Activated T-cell treated with anti-CD3 and anti-CD28 coated beads for 24 hours (primary cell): ENCODE results near the gene MRPL55.

Experiments
- DNase-seq: peaks from one replicate; pipeline ENCODE4 v3.0.0-alpha.2; 2020; ENCODE audit warnings: low read depth

Gene MRPL55

DNA sequence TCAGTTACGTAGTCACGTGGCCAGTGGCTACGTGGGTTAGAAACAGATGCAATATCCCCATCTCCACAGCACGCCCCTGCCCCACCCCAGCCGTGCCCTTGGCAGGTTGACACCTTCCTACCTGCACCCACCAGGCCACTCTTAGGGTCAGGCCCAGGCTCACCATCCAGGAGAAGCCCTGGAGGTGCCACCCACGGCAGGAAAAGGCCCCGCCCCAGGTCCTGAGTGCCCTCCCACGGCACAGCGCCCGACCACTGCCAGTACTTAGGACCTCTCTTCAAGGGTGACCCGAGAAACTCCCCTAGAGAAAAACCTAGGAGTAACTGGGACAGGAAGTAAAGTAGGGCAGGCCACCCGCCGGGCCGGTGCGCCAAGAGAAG, 7.5 kb downstream of the MRPL55 start:
- no peak for DNase-seq

DNA sequence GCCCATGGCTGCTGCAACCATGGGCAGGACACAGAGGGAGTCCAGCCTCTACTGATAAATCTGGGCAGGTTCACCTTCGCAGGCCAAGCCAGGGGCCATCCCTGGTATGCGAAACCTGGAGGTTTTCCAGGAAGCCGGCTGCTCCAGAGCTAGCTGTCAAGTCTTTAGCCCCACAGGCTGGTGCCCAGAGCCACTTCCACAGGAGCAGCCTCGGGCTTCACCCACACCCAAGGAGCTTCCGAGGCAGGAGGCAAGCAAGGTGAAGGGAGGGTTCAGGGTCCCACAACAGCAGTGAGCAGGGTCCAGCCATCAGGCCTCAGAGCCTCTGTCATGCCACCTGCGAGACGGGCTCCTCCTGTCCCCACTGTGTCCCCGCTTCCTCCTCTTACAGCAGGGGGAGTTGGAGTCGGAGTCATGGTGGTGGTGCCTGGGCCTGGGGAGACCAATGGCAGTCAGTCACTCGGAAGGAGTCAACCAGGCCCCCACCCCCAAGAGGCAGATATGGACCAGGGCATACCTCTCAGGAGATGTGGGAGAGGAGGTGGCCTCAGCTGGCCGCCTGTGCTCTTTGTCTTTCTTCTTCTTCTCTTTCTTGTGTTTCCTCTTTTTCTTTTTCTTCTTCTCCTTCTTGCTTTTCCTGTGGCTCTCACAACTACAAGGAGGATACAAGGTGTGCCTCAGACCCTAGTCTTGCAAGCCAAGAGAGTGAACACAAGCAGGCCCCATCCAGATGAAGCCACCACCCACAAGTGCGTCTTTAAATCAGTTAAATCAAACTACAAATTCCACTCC, 8.1 kb downstream of the MRPL55 start:
- no peak for DNase-seq

DNA sequence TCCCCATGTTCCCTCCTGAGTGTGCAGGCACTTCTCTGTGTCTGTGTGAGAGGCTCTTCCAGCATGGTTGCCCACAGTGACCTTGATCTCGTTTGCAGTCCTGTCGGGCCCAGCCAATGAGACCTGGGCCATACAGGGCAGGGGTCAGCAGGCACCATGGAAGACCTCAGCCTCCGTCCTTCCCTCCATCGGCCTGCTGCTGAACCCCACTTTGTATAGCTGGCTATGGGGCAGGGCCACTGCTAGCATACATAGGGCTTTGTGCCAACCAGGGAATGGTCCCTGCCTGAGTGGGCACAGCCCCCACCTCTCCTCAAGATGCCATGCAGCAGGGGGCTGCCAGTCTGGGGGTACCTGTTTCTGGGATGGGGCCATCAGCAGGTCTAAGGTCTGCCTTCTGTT, 9.8 kb downstream of the MRPL55 start:
- no peak for DNase-seq

DNA sequence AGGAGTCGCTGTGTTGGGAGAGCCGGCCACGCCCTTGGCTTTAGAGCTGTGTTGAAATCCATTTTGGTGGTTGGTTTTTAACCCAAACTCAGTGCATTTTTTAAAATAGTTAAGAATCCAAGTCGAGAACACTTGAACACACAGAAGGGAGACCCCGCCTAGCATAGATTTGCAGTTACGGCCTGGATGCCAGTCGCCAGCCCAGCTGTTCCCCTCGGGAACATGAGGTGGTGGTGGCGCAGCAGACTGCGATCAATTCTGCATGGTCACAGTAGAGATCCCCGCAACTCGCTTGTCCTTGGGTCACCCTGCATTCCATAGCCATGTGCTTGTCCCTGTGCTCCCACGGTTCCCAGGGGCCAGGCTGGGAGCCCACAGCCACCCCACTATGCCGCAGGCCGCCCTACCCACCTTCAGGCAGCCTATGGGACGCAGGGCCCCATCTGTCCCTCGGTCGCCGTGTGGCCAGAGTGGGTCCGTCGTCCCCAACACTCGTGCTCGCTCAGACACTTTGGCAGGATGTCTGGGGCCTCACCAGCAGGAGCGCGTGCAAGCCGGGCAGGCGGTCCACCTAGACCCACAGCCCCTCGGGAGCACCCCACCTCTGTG, 10.7 kb downstream of the MRPL55 start:
- DNase-seq: no peak

DNA sequence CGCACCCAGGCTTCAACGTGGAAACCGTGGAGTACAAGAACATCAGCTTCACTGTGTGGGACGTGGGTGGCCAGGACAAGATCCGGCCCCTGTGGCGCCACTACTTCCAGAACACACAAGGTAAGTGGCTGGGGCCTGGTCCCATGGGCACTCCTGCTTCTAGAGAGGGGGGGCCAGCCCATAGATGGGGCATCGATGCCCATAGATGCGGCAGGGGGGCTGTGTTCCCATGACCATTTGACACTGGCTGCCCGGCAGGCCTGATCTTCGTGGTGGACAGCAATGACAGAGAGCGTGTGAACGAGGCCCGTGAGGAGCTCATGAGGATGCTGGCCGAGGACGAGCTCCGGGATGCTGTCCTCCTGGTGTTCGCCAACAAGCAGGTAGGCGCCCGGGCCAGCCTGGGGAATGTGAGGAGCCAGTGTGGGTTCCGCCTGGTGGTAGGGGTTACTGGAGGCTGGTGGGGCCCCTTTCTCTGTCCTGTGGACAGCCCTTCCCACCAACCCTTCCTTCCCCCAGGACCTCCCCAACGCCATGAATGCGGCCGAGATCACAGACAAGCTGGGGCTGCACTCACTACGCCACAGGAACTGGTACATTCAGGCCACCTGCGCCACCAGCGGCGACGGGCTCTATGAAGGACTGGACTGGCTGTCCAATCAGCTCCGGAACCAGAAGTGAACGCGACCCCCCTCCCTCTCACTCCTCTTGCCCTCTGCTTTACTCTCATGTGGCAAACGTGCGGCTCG, 11.6 kb downstream of the MRPL55 start:
- no peak for DNase-seq

DNA sequence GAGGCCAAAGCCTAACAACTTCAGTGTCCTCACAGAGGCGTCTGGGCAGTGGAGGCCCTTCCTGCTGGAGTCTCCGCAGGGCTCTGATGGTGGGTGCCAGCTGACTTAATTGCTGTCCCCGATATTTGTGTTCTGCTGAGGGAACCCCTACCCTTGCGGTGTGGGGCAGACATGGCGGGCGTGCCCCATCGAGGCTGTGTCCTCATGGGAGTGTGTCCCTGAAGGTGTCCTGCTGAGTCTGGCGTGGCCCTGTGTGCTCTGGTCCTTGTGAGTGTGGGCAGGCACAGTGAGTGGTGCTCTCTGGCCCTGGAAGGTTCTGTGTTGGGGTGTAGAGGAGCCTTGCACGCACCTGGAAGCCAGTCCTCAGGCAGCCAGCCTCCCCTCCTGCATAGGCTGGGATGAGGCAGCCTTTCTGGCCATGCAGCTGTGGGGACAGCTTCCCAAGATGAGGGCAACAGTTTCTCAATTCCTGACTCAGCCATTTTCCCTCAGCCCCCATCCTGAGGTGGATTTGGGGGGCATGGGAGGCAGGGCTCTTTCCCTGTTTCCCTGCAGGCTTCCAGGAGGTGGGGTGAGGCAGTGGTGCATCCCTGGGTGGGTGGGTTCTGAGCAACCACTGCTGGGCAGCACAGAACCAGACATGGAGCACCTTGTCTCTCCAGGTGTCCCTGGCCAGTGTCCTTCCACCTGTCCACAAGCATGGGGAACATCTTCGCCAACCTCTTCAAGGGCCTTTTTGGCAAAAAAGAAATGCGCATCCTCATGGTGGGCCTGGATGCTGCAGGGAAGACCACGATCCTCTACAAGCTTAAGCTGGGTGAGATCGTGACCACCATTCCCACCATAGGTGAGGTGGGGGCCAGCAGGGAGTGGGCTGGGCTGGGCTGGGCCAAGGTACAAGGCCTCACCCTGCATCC, 12.4 kb downstream of the MRPL55 start:
- DNase-seq: no peak

DNA sequence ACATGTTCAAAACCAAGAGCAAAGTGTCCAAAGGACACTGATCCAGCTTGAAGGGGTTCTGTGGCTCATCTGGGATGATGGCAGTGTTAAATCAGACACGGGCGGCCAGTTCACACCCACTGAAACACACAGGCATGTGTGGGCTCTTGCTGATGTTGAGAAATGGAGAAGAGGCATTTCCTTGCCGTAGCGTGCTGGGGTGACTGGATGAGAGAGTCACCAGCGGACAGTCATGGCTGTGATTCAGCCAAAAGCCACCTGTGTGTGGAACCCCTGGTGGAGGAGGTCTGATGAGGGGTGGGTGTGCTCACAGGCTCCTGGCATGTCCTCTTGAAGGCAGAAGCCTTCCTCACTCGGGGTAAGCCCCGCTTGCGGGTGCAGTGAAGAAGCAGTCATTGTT, 13.2 kb downstream of the MRPL55 start:
- DNase-seq: no peak

DNA sequence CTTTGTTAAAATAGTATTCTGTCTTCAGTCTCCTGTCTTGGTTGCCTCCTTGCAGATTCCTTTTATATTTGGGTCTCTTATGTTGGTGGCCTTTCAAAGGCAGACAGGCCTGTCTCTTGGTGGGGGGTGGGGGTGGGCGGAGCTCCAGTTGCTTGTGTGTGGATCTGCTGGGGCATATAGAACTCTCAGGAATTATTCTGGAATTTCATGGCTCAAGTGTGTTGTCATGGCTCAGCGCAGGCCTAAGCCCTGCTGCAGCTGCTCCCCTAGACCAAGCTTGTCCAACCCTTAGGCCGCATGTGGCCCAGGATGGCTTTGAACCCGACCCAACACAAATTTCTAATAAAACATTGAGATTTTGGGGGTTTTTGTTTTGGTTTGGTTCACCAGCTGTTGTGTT, 13.9 kb downstream of the MRPL55 start:
- DNase-seq: no peak

DNA sequence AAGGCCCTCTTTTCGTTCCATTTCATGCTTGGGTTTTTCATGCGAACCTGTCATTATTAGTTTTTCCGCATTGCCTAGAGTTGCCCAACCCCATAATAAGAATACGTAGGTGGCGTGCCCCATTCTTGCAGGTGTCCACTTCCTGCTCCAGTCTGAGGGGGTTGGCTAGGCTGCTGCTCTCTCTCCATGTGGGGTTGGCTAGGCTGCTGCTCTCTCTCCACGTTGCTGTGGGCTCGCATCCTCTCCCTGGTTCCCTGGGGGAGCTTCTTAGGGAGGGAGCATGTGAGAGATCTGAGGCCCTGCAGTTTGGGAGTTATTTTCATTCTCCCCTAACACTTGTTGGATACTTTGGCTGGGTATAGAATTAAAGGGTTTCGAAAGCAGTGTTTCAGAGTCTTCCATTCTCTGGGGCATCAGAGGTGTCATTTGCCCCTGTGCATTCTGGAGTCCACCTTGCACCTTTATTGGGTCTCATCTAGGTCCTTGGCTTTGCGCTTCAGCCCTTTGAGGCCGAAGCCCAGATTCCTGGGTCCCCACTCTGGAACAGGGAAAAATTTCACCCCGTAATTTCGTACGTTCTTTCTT, 14.6 kb downstream of the MRPL55 start:
- DNase-seq: no peak

DNA sequence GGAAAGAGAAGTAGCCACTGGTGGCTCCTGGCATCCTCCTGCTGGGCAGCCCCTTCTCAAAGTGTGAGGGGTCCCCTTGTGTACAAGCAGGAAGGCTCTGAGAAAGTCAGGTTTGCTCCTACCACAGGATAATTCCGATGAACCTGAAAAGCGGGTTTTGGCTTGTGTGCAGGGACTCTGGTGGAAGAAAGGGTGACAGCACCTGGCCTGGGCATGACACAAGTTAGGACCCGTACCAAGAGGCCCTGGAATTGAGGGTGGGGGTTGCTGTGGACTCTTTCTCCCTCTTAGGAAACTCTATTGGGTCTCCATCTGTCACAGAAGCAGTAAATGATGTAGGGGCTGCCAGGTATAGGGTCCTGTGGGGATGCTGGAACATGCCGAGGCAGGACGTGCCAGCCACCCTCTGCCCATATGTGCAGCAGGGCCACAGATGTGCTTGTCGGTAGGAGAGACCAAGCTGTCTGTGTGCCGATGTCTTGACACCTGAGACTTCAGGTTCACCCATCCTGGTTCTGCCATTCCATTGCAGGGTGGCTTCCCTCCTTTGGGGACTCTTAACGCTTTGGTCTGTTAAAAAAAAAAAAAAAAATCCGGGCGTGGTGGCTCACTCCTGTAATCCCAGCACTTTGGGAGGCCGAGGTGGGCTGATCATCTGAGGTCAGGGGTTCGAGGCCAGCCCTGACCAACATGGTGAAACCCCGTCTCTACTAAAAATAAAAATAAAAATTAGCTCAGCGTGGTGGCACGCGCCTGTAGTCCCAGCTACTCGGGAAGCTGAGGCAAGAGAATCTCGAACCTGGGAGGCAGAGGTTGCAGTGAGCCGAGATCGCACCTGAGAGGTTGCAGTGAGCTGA, 15.8 kb downstream of the MRPL55 start:
- no peak for DNase-seq

DNA sequence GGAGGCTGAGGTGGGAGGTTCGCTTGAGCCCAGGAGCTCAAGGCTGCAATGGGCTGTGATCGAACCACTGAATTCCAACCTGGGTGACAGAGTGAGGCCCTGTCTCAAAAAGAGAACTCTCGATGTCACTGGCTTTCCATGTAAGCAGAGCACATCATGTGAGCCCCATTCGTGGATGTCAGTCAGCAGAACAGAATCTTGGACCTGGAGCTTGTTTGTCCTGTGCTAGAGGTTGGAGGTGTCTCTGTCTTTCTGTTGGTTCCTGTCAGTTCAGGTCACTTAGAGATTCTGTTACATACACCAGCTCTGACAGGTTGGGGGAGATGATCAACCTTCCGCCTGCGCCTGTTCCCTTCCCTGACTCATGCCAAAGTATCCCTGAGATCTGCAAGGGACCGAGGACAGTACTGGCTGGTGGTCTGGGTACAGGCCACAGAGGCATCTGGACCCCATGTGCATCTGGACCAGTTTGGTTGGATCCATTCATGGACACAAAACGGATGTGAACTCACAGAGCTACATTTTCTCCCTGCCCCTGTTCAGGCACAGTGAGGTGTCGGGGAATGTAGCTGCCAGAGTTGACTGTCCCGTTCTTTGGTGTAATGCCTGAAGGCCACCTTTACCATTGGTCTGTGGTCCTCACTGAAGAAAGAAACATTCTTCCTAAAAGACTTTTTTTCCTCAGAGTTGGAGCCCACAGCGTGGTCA, 16.6 kb downstream of the MRPL55 start:
- no peak for DNase-seq

DNA sequence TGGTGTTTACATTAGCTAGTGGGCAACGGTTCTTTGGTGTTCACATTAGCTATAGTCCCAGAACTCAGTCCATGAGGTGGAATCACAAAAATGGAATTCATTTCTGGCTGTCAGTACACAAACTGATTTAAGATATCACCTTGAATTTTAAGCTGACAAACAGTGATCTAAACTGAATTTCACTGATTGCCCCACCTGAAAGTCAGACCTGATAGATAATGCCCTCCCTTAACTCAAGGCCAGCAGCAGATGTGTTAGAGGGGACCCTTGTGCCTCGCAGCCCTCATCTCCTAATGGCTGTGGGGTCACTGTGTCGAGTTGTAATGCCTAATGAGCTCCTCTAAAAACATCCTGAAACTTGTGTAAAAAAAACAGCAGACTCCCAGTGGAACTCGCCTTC, 18.0 kb downstream of the MRPL55 start:
- no peak for DNase-seq

DNA sequence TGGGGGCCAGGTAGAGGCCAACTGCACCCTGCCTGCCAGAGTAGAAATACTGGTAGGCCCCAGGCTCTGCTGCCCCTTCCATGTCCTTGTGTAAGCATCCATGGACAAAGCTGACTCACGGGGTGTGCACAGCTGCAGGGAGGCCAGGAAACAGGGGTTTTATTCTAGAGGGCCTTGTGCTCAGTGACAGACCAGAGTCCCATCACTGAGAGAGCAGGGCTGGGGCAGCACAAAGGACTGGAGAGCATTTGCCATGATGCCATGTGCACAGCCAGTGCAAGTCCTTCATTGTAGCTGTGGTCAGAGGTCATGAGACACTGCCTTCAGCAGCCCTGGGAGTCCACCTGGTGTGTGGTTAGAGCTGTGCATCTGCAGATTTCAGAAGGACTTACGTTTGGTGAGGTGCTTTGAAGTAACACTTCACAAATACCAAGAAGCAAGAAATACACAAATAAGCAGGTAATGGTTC, 18.5 kb downstream of the MRPL55 start:
- no peak for DNase-seq

DNA sequence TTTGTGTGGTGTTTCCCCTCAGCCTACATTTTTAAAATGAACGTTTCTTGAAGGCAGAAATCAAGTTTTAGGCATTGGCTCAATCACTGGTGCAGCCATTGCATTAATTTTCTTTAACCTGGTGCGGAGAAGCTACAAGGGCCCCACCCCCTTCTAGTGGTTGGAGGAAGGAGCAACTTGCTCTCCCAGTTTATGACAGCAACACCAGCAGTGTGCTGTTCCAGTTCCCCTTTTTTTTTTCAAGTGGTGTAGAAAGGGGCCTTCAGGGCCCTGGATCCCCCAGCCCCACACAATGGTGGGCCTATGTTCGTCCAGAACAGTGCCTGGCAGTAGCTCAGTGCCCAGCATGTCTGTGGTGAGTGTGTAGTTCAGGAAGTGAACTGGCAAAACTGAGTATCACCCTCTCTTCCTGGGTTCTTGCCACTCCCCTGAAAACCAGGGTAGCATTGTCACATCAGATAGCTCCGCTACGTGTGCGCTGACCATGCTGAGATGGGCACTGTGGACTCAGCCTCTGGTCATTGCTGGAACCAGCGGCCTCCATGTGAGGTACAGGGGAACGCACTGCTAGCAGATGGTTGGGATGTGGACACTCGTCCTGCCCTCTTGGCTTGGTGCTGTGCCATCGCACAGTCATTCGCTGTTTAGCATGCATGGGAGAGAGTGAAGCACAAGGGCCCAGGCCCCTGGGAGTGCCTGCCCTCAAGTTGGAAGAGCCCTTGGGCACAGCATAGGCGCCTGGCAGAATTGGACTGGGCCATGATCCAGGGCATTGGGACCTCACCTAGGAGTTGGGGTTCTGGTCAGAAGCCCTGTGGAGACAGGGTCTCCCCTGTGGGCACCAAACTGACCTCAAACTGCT, 19.3 kb downstream of the MRPL55 start:
- no peak for DNase-seq

DNA sequence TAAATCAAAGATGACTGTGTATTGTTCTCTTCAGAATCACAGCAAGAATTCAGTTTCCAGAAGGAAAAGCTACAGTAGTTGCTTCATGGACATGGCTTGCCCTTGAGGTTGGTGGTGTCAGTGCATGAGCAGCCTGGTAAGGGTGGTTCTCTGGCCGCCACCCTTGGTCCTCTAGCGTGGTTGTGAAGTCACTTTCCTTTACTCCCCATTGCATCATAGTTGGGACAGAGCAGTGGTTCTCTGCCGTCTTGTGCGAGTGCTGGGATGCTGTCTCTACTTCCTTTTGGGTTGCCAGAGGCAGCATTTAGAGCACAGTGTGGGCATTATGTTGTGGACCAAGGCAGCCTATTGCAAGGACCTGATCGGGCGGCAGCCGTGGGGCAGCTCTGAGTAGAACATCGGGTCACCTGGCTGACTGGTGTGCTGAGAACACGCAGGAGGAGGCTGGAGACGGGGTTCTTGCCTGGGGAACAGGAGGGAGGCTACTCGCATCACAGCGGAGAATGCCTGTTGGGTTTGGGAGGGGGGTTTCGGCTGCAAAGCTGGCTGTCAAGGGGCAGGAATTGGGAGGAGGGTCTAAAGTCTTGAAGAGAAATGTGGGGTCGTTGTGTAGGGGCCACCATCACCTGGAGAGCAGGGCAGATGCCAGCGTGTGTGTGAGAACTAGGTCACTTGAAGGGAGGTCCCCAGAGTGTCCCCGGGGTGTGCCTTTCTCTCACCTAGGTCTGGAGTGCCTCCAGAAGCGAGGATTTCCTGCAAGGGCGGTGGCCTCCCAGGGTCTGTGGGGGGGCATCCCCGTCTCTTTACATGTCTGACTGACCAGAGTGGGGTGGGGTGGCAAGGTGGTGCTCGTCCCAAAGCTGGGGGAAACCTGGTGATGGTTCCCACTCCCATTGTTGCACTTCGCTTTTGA, 20.3 kb downstream of the MRPL55 start:
- DNase-seq: no peak

DNA sequence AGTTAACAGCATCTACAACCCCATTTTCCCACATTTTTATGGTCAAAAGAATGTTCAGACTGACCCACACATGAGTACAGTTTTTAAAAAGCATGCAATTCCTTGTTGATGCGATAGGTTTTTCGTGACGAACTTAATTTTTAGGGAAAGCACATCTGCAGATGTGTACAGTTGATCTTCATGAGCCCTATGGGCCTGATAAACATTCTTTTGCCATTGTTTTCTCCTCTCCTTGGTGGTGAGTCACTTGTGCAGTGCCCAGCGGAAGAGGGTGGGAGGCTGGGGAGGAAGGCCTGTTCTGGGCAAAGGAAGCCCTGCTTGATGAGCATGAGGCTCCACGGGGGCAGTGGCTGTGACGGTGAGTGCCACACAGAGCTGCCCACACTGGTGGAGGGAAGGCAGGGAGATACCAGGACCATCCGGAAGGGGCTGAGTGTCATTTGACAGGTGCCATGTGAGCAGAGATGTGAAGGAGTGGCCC, 21.3 kb downstream of the MRPL55 start:
- no peak for DNase-seq

DNA sequence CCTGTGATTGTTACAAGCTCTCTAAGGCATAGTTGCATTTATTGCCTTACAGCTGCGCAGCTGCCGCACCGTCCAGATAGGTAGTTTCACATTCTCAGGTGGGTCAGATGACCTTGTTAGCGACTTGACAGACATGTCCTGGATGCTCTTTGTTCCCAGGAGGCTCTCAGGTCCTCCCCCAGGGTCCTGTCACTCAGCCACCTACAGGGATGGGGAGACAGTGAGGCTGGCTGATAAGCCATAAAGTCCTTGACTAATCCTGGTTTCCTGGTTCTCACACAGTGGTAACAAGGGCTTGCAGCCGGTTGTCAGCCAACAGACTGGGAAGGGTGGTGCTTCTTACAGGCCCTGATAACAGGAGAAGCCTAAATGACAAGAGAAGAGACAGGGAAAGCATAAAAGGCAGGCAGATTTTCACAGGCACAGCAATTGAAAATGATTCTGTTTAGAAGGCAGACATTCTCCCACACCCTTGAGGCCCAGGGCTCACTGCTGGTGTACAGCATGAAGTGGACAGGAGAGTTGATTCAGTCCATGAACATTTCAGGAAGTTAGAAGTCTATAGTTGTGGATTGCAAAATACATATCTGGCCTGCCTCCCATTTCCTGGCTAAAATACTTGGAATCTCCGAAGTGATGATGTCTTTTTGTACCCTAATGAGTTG, 23.7 kb downstream of the MRPL55 start:
- DNase-seq: no peak
